HepG2 (cell line): ENCODE data around the gene TCF19. TPM values are rescaled to one million over a fixed set of nuclear protein-coding genes. Genes with fewer than 3 reads are reported as not detected.

Source experiments
- AGO1 ChIP-seq: fragments of 200-400 bp; formaldehyde crosslinking; IDR thresholded peaks from 2 replicates; pipeline ENCODE4 v1.6.1; 2017; ENCODE audit warnings: mild to moderate bottlenecking, low read depth, low read length, moderate library complexity; ENCODE audit not compliant: poor library complexity, severe bottlenecking
- EHMT2 ChIP-seq: fragments of 200-600 bp; sonication (generic); IDR thresholded peaks from 2 replicates; pipeline ENCODE4 v1.7.0; 2017; ENCODE audit warnings: antibody characterized with exemption, low read depth, low read length, borderline replicate concordance
- ELF3 ChIP-seq: IDR thresholded peaks from 2 replicates; pipeline ENCODE4 v1.6.1; 2016; ENCODE audit warnings: missing genetic modification reagents, missing compliant biosample characterization
- EZH2 ChIP-seq: conservative IDR thresholded peaks from 2 replicates; pipeline ENCODE4 v1.6.1; 2012; ENCODE audit warnings: mild to moderate bottlenecking, low read depth, low read length, moderate library complexity
- GATA4 ChIP-seq: sonication (generic); IDR thresholded peaks from 2 replicates; pipeline ENCODE4 v1.6.1; 2016; ENCODE audit warnings: antibody characterized with exemption, low read depth, borderline replicate concordance
- HCFC1 ChIP-seq: fragments of 150-350 bp; IDR thresholded peaks from 2 replicates; pipeline ENCODE4 v1.6.1; 2014; ENCODE audit warnings: low read depth, low read length
- HDAC2 ChIP-seq: sonication (generic); formaldehyde crosslinking; IDR thresholded peaks from 2 replicates; pipeline ENCODE4 v1.4.0; 2020; ENCODE audit warnings: missing genetic modification reagents
- JUNB ChIP-seq: sonication (generic); formaldehyde crosslinking; IDR thresholded peaks from 2 replicates; pipeline ENCODE4 v1.8.0; 2022; ENCODE audit warnings: missing genetic modification reagents, mild to moderate bottlenecking, borderline replicate concordance
- NFE2L2 ChIP-seq: fragments of 150-350 bp; IDR thresholded peaks from 2 replicates; pipeline ENCODE4 v1.6.1; 2014; ENCODE audit warnings: low read length
- NONO ChIP-seq, 2 experiments: fragments of 450-650 bp in 1 of 2; sonication (generic) in 1 of 2; formaldehyde crosslinking in 1 of 2; IDR thresholded peaks in 1 of 2; conservative IDR thresholded peaks in 1 of 2; 2 replicates each; pipeline versions ENCODE4 v1.6.1 to v1.8.0; 2017 to 2022; ENCODE audit warnings: mild to moderate bottlenecking in 1 of 2, missing genetic modification reagents in 1 of 2, moderate library complexity in 1 of 2
- POLR2AphosphoS5 ChIP-seq: IDR thresholded peaks from 2 replicates; pipeline ENCODE4 v1.6.1; 2012; ENCODE audit warnings: low read depth, low read length
- SNRNP70 ChIP-seq: fragments of 200-400 bp; formaldehyde crosslinking; IDR thresholded peaks from 2 replicates; pipeline ENCODE4 v1.6.1; 2017; ENCODE audit warnings: mild to moderate bottlenecking, low read depth, low read length, moderate library complexity
- SRSF9 ChIP-seq: fragments of 200-400 bp; formaldehyde crosslinking; IDR thresholded peaks from 2 replicates; pipeline ENCODE4 v1.6.1; 2018; ENCODE audit warnings: borderline replicate concordance, mild to moderate bottlenecking, low read depth, low read length; ENCODE audit not compliant: insufficient read depth, poor library complexity, severe bottlenecking
- TARDBP ChIP-seq: sonication (generic); formaldehyde crosslinking; IDR thresholded peaks from 2 replicates; pipeline ENCODE4 v1.8.0; 2022; ENCODE audit warnings: mild to moderate bottlenecking, missing genetic modification reagents
- TBX3 ChIP-seq: fragments of 450-650 bp; IDR thresholded peaks from 2 replicates; pipeline ENCODE4 v1.6.1; 2017; ENCODE audit warnings: antibody characterized with exemption, mild to moderate bottlenecking, inconsistent platforms, borderline replicate concordance
- ZFP36L1 ChIP-seq: sonication (generic); formaldehyde crosslinking; IDR thresholded peaks from 2 replicates; pipeline ENCODE4 v1.8.0; 2022; ENCODE audit warnings: mild to moderate bottlenecking, missing genetic modification reagents, moderate library complexity
- ZNF160 ChIP-seq: sonication (generic); formaldehyde crosslinking; IDR thresholded peaks from 2 replicates; pipeline ENCODE4 v1.8.0; 2022; ENCODE audit warnings: mild to moderate bottlenecking, inconsistent platforms, missing genetic modification reagents
- ZNF234 ChIP-seq: sonication (generic); formaldehyde crosslinking; conservative IDR thresholded peaks from 2 replicates; pipeline ENCODE4 v1.5.1; 2020; ENCODE audit warnings: mild to moderate bottlenecking, missing genetic modification reagents
- ZNF256 ChIP-seq: sonication (generic); formaldehyde crosslinking; conservative IDR thresholded peaks from 2 replicates; pipeline ENCODE4 v1.4.0; 2020; ENCODE audit warnings: missing genetic modification reagents
- ZNF432 ChIP-seq: sonication (generic); formaldehyde crosslinking; IDR thresholded peaks from 2 replicates; pipeline ENCODE4 v1.5.0; 2020; ENCODE audit warnings: missing genetic modification reagents, mild to moderate bottlenecking, borderline replicate concordance
- ZNF501 ChIP-seq: sonication (generic); formaldehyde crosslinking; IDR thresholded peaks from 2 replicates; pipeline ENCODE4 v1.5.1; 2020; ENCODE audit warnings: mild to moderate bottlenecking, moderate library complexity, missing genetic modification reagents
- ZNF589 ChIP-seq: sonication (generic); formaldehyde crosslinking; conservative IDR thresholded peaks from 2 replicates; pipeline ENCODE4 v1.8.0; 2022; ENCODE audit warnings: mild to moderate bottlenecking, moderate library complexity, missing genetic modification reagents
- ZNF629 ChIP-seq: sonication (generic); formaldehyde crosslinking; conservative IDR thresholded peaks from 2 replicates; pipeline ENCODE4 v1.5.0; 2020; ENCODE audit warnings: missing genetic modification reagents
- ZNF816 ChIP-seq: sonication (generic); formaldehyde crosslinking; IDR thresholded peaks from 2 replicates; pipeline ENCODE4 v1.8.0; 2022; ENCODE audit warnings: missing genetic modification reagents, mild to moderate bottlenecking, borderline replicate concordance
- polyA plus RNA-seq, 8 experiments: library from polyadenylated mRNA; depleted of rRNA in 3 of 8; stranded (reverse) in 7 of 8; unstranded in 1 of 8; fragments of >200 nt; fragmentation: Illumina TruSeq in 4 of 8; extraction: Trizol in 4 of 8; gene quantifications; 2 replicates each; pipeline versions ENCODE4 v1.2.1 to v1.2.3, GENCODE V29; 2011 to 2016; ENCODE audit warnings: low read depth in 4 of 8, missing spikeins in 1 of 8, mixed read lengths in 1 of 8; ENCODE audit not compliant: insufficient read depth in 1 of 8
- total RNA-seq, 5 experiments: library from RNA; depleted of rRNA; stranded (reverse); fragments of >200 nt; fragmentation: Illumina TruSeq; extraction: Trizol; gene quantifications; 2 replicates each; pipeline ENCODE4 v1.2.3, GENCODE V29; 2016; ENCODE audit warnings: low read depth in 1 of 5
- TF ChIP-seq, protein P1 (sequence below): sonication (generic); formaldehyde crosslinking; IDR thresholded peaks from 2 replicates; pipeline ENCODE4 v1.4.0; 2020; ENCODE audit warnings: mild to moderate bottlenecking, missing genetic modification reagents, borderline replicate concordance
- TF ChIP-seq, protein P2 (sequence below): sonication (generic); formaldehyde crosslinking; IDR thresholded peaks from 2 replicates; pipeline ENCODE4 v1.5.0; 2020; ENCODE audit warnings: missing genetic modification reagents, mild to moderate bottlenecking, borderline replicate concordance

Gene TCF19
- total and polyA plus RNA-seq, 2 of the 13 experiments (the other 11 are each of a cell fraction or from before 2014, with no cell fraction given): 4.9 to 22.2 TPM

DNA sequence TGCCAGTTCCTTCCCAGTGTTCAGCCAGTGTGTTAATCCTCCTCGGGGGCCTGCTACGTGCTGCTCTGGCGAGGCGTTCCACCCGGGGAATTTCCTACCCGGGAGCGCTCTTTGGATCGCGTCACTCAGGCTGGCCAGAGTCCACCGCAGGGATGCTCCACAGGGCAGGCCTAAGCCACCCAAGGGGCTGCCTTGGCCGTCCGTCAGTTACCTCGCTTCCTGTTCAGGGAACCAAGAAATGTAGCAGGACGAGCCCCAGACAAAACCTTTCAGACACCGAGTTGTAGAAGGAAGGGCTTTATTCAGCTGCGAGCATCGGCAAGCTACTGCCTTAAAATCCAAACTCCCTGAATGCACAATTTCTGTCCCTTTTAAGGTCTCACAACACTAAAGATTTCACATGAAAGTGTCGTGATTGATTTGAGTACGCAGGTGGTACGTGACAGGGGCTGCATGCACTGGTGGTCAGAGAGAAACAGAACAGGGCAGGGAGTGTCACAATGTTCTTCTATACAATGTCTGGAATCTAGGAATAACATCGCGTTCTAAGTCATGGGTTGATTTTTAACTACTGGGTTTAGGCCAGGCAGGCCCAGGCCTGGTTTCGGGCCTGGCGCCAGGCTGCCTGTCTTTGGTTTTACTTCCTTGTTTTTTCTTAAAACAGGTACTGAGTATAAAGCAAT lies 27.8 kb downstream of the TCF19 start (continued):
- TF ChIP-seq, protein P1, sequence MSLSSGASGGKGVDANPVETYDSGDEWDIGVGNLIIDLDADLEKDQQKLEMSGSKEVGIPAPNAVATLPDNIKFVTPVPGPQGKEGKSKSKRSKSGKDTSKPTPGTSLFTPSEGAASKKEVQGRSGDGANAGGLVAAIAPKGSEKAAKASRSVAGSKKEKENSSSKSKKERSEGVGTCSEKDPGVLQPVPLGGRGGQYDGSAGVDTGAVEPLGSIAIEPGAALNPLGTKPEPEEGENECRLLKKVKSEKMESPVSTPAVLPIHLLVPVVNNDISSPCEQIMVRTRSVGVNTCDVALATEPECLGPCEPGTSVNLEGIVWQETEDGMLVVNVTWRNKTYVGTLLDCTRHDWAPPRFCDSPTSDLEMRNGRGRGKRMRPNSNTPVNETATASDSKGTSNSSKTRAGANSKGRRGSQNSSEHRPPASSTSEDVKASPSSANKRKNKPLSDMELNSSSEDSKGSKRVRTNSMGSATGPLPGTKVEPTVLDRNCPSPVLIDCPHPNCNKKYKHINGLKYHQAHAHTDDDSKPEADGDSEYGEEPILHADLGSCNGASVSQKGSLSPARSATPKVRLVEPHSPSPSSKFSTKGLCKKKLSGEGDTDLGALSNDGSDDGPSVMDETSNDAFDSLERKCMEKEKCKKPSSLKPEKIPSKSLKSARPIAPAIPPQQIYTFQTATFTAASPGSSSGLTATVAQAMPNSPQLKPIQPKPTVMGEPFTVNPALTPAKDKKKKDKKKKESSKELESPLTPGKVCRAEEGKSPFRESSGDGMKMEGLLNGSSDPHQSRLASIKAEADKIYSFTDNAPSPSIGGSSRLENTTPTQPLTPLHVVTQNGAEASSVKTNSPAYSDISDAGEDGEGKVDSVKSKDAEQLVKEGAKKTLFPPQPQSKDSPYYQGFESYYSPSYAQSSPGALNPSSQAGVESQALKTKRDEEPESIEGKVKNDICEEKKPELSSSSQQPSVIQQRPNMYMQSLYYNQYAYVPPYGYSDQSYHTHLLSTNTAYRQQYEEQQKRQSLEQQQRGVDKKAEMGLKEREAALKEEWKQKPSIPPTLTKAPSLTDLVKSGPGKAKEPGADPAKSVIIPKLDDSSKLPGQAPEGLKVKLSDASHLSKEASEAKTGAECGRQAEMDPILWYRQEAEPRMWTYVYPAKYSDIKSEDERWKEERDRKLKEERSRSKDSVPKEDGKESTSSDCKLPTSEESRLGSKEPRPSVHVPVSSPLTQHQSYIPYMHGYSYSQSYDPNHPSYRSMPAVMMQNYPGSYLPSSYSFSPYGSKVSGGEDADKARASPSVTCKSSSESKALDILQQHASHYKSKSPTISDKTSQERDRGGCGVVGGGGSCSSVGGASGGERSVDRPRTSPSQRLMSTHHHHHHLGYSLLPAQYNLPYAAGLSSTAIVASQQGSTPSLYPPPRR (CRISPR knock-in tag): peak; percentile 61; the same call in 1 of the 2 replicates
- TF ChIP-seq TARDBP (CRISPR knock-in tag): peak; percentile 63
- TF ChIP-seq ZNF816: peak; percentile 53; the same call in 1 of the 2 replicates
- TF ChIP-seq EZH2: no peak
- no peak for TF ChIP-seq SNRNP70
- TF ChIP-seq AGO1: no peak
- peak; percentile 37; the same call in 1 of the 2 replicates for TF ChIP-seq ZNF501 (CRISPR knock-in tag)
- peak; percentile 71; the same call in 1 of the 2 replicates for TF ChIP-seq HDAC2
- peak; percentile 64 for TF ChIP-seq ELF3 (CRISPR knock-in tag)
- TF ChIP-seq GATA4: peak; percentile 67; the same call in 1 of the 2 replicates
- TF ChIP-seq ZNF629 (CRISPR knock-in tag): no peak
- peak; percentile 7; the same call in 1 of the 2 replicates for TF ChIP-seq ZNF234 (CRISPR knock-in tag)
- peak; percentile 97 for TF ChIP-seq ZNF256 (CRISPR knock-in tag)
- TF ChIP-seq EHMT2: no peak
- TF ChIP-seq, protein P2, sequence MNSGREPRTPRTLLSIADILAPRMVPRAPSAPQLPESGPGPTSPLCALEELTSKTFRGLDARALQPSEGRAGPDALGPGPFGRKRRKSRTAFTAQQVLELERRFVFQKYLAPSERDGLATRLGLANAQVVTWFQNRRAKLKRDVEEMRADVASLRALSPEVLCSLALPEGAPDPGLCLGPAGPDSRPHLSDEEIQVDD: no peak; the same call in 1 of the 2 replicates
- TF ChIP-seq TBX3: peak; percentile 23; the same call in 1 of the 2 replicates
- no peak for TF ChIP-seq NFE2L2
- TF ChIP-seq ZNF160 (CRISPR knock-in tag): 0 out of 2 replicates have a peak, but pooled peaks have one; percentile 64
- peak; percentile 63 for TF ChIP-seq POLR2AphosphoS5
- no peak for TF ChIP-seq JUNB (CRISPR knock-in tag)
- no peak for TF ChIP-seq NONO (IDR thresholded peaks at IDR 0.05)
- TF ChIP-seq NONO (CRISPR knock-in tag; conservative IDR thresholded peaks at IDR 0.05): no peak
- TF ChIP-seq ZFP36L1 (CRISPR knock-in tag): peak; percentile 89; the same call in 1 of the 2 replicates
- no peak for TF ChIP-seq SRSF9
- TF ChIP-seq ZNF432 (CRISPR knock-in tag): no peak
- no peak for TF ChIP-seq HCFC1
- TF ChIP-seq ZNF589: no peak
